IPS-NIHi11 (cell line): Measurements from ENCODE around the gene RXYLT1.
"Not testable (repeated sequence)": the region's sequence is repeated elsewhere in the genome, so short reads cannot be mapped to it uniquely, and the experiment has no call there.

Source experiments
- DNase-seq: peaks from one replicate; pipeline ENCODE4 v3.0.0; 2012; ENCODE audit warnings: mixed read lengths, low spot score

Gene RXYLT1

DNA sequence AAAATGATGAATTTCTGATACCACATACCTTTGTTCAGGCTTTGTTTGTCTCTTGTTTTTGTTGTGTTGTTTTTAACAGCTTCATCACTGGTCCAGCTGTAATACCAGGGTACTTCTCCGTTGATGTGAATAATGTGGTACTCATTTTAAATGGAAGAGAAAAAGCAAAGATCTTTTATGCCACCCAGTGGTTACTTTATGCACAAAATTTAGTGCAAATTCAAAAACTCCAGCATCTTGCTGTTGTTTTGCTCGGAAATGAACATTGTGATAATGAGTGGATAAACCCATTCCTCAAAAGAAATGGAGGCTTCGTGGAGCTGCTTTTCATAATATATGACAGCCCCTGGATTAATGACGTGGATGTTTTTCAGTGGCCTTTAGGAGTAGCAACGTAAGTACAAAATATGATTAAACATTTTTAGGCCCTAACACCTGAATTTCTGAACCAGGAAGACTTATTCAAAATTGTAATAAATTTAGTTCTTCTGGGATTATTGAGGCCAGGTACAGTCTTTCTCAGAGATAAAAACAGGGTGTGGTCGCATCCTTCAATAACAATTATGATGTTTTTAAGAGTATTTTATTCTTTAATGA lies 22.4 kb downstream of the RXYLT1 start:
- DNase-seq, result peak; percentile 23

DNA sequence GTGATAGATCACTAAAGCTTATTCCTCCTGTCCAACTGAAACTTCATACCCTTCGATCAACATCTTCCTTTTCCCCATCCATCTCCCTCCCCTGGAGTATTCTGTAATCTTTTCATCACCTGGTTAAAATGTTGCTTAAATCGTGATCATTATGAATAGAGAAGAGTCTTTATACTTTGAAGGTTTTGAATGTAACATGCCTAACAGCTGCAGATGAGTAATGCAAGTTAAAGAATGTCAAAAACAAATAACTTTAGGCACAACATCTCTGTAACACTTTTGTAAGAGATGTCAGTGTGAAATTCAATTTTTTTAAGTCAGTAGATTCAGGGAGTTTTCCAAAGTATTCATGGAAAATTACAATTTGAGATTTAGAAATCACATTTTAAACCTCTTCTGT lies 25.0 kb downstream of the RXYLT1 start:
- DNase-seq, result no peak

DNA sequence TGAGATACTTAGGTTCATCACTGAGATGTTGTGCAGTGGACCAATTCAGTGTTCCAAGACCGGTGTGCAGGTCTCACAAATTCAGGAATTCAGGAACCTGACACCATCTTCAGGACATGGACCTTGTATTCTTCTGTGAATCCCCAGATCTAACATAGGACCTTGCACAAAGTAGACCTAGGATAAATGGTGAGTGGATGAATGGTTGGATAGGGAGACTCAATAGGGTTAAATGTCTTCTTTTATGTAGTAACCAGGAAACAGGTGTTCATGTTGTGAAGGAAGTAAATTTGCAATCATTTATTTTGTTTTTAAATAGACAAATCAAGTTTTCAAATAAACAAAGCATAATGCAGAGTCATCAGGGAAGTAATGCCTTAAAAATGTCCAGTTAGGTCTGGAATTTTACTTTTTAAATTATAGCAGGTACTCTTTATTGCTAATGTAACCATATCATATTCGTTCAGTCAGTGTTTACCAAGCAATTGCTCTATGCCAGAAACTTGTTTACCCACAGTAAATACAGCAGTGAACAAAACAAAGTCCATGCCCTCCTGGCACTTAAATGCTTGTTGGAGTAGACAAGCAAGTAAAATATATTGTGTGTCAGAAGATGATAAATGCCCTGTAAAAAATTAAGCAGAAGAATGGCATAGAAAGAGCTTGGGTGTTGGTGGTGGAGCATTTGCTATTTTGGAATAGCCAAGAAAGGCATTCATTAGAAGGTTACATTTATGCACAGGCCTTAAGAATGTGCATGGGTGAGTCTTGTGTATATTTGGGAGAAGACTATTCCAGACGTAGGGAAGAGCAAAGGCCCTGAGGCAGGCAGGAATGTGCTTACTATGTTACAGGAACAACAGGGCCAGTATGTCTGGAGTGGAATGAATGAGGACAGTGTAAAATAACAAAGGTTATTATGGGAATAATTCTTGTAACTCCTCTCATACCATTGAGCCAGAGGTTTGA lies 26.3 kb downstream of the RXYLT1 start:
- no peak for DNase-seq

DNA sequence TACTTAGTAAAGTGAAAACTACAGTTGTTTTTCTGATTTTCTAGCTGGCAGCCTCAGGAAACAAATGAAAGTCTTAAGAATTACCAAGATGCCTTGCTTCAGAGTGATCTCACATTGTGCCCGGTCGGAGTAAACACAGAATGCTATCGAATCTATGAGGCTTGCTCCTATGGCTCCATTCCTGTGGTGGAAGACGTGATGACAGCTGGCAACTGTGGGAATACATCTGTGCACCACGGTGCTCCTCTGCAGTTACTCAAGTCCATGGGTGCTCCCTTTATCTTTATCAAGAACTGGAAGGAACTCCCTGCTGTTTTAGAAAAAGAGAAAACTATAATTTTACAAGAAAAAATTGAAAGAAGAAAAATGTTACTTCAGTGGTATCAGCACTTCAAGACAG lies 28.9 kb downstream of the RXYLT1 start:
- DNase-seq, result no peak

DNA sequence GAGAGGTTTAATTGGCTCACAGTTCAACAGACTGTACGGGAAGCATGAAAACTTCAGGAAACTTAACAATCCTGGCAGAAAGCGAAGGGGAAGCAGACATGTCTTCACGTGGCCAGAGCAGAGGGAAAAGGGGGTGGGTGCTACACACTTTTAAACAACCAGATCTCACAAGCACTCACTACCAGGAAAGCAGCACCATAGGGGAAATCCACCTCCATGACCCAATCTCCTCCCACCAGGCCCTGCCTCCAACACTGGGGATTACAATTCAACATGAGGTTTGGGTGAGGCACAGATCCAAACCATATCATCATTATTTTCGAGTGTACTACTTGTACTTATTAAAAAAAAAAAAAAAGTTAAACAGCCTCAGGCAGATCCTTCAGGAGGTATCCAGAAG lies 29.9 kb downstream of the RXYLT1 start:
- no peak for DNase-seq

DNA sequence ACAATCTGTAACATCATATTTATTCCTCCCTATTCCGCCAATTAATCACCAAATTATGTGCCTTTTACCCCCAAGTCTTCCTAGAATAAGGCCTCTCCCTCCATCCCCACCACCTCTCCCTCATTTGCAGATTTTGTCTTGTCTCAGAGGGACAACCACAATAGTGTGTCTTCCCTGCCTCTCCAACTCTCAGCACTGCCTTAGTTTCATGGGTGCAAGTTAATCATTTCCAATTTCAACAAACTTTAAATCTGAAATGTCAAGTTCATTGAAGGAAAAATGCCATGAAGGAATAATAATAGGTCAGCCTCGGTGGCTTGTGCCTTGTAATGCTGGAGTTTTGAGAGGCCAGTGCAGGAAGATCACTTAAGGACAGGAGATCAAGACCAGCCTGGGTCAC lies 31.6 kb downstream of the RXYLT1 start:
- DNase-seq, result no peak

DNA sequence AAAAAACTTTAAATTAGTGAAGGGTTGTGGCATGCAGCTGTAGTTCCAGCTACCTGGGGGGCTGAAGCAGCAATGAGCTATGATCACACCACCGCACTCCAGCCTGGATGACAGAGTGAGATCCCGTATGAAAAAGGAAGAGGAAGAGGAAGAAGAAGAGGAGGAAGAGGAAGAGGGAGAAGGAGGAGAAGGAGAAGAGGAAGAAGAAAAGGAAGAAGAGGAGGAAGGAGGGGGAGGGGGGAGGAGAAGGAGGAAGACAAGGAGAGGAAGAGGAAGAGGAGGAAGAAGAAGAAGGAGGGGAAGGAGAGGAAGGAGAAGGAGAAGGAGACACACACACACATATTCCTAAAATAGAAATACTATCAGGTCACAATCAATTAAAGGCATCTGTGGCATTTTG lies 32.0 kb downstream of the RXYLT1 start:
- DNase-seq, result no peak

DNA sequence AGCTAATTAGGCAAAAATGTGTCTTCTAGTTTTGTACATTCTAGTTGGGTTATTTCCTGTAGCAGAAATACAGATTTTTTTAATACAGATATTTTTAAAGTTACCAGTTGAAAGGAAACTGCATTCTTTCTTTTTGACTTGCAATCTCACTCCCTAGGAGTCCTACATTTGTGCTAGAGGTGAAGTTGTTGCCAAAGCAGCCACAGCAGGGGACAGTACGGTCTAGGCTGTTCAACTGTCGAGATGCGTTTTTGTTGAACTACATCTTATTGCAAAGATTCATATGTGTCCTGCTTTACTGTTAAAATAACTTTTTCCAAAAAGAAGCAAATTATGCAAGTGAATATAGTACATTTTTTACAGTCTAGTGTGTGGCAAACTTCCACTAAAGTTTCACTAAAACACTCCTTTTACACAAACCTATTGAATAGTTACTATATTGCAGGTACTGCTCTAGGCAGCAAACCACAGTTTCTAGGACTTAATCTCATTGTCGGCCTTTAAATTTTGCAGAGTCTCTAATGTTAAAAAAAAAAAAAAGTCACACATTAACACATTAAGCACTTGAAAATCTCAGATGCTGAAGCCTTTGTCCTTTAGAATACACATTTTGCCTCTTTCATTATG lies 34.5 kb downstream of the RXYLT1 start:
- DNase-seq, result no peak

DNA sequence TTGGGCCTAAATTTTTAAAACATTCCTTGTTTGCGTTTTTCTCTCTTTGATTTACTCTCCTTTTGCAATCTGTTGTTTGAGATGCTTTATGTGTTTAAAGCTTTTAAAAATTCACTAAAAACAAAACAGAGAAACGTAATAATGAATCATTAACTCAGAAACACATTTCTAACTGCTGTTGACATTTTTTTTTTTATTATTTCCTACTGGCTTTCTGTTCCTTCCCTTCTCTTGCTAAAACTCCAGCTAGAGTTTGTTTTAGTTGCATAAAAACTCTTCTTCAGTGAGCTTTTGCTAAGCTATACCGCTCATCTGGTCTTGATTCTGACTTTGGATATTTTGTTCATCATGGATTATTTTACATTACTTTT lies 35.8 kb downstream of the RXYLT1 start:
- DNase-seq, result no peak

DNA sequence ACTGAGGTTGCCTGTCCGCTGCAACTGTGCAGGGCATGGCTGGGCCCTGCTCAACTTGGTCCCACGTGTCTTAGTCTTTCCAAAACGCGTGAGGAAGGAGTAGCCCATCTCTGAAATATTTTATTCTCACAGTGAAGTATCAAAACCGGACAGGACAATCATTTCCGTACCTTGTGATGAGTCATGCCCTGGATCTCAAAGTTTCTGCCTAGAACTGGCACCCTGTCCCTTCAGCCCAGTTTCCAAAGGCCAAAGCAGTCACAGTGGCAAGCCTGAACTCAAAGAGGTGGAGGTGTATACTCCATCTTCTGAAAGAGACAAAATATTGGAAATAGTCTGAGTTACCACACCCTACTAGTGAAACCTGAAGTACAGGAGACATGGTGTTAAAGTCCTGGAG lies 36.3 kb downstream of the RXYLT1 start:
- DNase-seq, result no peak

DNA sequence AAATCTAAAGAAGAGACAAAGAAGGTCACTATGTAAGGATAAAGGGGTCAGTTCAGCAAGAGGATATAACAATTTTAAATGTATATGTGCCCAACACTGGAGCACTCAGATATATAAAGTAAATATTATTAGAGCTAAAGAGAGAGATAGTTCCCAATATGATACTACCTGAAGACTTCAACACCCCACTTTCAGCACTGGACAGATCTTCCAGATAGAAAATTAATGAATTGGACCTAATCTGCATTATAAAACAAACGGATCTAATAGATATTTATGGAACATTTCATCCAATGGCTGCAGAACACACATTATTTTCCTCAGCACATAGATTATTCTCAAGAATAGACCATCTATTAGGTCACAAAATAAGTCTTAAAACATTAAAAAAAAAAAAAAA lies 40.7 kb downstream of the RXYLT1 start:
- DNase-seq, result no peak

DNA sequence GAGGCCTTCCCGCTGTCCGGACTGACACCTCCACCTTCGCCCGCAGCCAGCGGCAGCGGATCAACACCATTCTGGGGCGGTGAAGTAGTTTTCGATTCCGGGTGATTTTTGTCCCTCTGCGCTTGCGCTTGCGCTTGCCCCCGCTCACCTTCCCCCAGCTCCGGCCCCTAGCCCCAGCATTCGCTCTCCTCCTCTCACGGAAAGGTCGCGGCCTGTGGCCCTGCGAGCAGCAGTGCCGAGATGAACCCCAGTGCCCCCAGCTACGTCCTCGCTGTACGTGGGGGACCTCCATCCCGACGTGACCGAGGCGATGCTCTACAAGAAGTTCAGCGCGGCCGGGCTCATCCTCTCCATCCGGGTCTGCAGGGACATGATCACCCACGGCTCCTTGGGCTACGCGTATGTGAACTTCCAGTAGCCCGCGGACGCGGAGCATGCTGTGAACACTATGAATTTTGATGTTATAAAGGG lies 42.1 kb downstream of the RXYLT1 start:
- DNase-seq, result no peak

DNA sequence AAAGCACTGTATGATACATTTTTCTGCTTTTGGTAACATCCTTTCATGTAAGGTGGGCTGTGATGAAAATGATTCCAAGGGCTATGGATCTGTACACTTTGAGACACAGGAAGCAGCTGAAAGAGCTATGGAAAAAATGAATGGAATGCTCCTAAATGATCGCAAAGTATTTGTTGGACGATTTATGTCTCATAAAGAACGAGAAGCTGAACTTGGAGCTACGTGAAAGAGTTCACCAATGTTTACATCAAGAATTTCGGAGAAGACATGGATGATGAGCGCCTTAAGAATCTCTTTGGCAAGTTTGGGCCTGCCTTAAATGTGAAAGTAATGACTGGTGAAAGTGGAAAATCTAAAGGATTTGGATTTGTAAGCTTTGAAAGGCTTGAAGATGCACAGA lies 42.6 kb downstream of the RXYLT1 start:
- no peak for DNase-seq

DNA sequence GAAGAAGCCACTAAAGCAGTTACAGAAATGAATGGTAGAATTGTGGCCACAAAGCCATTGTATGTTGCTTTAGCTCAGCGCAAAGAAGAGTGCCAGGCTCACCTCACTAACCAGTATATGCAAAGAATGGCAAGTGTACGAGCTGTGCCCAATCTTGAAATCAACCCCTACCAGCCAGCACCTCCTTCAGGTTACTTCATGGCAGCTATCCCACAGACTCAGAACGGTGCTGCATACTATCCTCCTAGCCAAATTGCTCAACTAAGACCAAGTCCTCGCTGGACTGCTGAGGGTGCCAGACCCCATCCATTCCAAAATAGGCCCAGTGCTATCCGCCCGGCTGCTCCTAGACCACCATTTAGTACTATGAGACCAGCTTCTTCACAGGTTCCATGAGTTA lies 43.3 kb downstream of the RXYLT1 start:
- DNase-seq, result no peak

DNA sequence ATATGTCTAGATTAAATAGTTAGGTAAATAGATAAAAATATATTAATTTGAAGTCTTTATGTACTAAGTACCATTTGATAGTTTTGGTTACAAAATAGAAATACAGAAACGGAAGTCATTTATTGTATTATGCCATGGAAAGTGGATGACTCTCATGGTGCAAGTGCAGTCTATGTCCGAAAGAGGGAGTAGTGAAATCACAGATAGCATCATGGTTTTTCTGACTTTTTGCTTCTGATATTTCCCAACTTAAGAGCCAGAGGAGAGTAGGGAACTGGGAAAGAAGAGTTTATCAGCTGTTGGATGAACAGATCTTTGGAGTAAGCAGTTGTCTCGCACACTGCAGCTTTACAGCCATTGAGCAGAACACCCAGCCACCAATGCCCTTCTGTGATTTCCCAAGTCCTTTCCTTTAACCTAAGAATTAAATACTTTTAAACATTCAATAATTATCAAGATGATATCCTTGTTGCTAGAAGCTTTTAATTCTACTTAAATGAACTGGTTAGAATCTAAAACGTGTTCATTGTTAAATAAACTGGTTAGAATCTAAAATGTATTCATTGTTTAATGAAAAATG lies 46.4 kb downstream of the RXYLT1 start:
- peak; percentile 68 for DNase-seq

DNA sequence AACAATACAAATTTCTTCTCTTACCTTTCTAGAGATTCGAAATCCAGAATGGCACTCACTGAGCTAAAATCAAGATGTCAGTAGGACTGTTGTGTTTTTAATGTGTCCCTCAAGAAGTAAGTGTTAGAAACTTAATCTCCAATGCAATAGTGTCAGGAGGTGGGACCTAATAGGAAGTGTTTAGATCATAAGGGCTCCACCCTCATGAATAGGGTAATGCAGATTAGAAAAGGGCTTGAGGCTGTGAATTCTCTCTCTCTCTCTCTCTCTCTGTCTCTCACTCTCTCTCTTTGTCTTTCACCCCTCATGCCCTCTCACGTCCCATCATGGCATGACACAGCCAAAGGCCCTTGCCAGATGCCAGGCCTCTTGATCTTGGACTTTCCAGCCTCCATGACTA lies 49.2 kb downstream of the RXYLT1 start:
- no peak for DNase-seq

DNA sequence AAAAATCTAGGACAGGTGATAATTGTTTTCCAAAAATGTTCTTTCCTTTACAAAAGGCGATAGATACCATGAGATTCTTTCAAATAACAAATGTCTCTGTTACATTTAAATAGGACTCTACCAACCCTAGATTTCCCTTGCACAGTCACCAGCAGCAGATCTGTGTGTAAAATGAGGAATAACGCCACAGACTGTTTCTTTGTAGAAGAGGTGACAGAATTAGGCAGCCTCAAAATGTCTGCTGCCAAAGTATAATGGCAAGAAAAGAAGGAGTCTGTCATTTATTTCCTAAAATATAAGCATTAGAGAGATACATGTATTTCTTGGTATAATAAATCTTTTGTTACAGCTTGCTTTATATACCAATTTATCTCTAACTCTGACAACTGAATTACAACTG lies 56.3 kb downstream of the RXYLT1 start:
- no peak for DNase-seq

DNA sequence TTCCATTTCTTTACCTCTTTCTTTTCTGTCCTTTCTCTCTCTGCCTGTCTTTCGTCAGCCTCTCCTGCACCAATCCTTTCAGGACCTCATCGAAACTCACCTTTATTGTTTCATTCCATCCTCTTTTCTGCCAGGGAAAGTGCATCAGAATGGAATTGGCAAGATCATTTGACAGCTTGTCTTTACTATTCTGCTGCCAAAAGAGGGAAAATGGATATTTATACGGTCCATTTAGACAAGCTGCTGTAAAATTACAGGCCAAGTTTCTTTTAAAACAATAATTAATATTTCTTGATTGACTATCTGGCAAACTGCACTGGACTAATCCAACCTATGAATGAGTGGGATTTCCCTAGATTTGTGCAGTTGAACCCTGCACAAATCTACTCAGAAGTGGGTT lies 57.2 kb downstream of the RXYLT1 start:
- DNase-seq, result no peak

DNA sequence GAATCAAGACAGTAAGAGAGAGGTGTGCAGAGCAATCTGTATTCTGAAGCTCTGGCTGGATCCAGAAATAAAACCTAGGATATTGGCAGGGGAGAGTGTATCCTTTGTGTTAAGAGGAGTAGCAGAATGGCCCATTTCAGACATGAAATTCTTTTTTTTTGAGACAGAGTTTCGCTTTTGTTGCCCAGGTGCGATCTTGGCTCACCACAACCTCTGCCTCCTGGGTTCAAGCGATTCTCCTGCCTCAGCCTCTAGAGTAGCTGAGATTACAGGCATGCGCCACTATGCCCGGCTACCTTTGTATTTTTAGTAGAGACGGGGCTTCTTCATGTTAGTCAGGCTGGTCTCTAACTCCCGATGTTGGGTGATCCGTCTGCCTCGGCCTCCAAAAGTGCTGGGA lies 58.7 kb downstream of the RXYLT1 start:
- no peak for DNase-seq

DNA sequence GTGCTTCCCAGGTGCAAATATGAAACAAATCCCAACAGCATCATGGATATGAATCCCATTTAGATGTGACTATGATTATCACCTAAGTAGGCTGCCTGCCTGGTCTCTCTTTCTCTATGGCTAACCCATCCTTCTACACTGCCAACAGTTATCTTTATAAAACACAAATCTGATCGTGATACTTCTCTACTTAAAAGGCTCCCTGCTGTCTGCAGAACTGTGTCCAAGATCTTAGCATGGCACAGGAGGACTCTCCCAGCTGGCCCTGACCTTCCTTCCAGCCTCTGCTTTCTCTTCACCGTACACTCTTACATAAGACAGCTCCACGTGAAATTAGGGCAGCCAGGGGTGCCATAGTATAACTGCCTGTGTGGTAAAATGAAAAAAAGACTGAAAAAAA lies 61.3 kb downstream of the RXYLT1 start:
- DNase-seq, result no peak

DNA sequence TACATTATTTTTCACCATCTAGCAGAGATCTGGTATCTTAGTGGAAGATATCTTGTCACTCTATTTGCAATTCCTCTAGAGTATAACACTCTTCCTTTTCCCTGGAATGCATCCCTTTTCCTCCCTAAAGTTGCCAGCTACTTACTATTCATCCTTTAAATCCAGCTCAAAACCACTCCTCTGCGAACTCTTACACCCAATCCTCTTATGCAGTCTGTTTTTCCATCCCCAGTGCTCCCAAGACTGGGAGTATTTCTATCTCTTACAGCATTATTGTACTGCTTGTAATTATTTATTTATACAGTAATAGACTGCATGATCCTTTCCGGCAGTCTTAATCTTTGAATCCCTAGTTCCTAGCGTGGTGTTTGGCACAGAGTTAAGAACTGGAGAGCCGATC lies 61.9 kb downstream of the RXYLT1 start:
- no peak for DNase-seq

DNA sequence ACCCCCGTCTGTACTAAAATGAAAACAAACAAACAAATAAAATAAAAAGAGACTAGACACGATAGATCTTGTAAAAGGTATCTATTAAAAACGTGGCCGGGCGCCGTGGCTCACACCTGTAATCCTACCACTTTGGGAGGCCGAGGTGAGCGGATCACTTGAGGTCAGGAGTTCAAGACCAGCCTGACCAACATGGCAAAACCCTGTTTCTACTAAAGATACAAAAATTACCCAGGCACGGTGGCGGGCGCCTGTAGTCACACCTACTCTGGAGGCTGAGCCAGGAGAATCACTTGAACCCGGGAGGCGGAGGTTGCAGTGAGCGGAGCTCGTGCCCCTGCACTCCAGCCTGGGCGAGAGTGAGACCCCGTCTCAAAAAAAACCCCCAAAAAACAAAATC lies 63.0 kb downstream of the RXYLT1 start:
- DNase-seq, result not testable (repeated sequence)

DNA sequence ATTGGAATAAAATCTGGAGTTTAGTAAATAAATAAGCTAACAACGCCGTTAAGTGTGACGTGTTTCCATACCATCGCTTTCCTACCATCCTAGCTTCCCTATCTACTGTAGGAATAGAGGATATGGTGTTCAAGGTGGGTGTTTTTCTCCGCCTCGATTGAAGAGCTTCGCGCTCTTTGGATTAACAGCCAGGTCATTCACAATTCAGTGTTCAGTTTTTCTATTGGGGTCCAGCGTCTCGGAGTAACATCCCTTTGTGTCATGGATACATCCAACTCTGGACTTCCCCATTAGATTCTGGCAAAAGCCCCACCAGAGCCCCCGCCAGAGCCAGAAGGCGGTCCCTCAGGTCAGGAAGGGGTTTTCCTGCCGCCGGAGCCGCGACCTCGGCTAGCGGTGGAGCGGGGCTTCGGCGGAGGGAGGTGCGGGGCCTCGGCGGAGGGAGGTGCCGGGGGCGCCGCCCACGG lies 63.6 kb downstream of the RXYLT1 start:
- no peak for DNase-seq
